NCI-H69 (cell line): Measurements from ENCODE around the gene GOLGA1.
"Not testable (repeated sequence)": the region's sequence is repeated elsewhere in the genome, so short reads cannot be mapped to it uniquely, and the experiment has no call there.

Source experiments
- DNase-seq: peaks from one replicate; lab custom pipeline; 2025; lab: John Stamatoyannopoulos, UW

GOLGA1 gene, protein sequence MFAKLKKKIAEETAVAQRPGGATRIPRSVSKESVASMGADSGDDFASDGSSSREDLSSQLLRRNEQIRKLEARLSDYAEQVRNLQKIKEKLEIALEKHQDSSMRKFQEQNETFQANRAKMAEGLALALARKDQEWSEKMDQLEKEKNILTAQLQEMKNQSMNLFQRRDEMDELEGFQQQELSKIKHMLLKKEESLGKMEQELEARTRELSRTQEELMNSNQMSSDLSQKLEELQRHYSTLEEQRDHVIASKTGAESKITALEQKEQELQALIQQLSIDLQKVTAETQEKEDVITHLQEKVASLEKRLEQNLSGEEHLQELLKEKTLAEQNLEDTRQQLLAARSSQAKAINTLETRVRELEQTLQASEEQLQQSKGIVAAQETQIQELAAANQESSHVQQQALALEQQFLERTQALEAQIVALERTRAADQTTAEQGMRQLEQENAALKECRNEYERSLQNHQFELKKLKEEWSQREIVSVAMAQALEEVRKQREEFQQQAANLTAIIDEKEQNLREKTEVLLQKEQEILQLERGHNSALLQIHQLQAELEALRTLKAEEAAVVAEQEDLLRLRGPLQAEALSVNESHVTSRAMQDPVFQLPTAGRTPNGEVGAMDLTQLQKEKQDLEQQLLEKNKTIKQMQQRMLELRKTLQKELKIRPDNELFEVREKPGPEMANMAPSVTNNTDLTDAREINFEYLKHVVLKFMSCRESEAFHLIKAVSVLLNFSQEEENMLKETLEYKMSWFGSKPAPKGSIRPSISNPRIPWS

DNA sequence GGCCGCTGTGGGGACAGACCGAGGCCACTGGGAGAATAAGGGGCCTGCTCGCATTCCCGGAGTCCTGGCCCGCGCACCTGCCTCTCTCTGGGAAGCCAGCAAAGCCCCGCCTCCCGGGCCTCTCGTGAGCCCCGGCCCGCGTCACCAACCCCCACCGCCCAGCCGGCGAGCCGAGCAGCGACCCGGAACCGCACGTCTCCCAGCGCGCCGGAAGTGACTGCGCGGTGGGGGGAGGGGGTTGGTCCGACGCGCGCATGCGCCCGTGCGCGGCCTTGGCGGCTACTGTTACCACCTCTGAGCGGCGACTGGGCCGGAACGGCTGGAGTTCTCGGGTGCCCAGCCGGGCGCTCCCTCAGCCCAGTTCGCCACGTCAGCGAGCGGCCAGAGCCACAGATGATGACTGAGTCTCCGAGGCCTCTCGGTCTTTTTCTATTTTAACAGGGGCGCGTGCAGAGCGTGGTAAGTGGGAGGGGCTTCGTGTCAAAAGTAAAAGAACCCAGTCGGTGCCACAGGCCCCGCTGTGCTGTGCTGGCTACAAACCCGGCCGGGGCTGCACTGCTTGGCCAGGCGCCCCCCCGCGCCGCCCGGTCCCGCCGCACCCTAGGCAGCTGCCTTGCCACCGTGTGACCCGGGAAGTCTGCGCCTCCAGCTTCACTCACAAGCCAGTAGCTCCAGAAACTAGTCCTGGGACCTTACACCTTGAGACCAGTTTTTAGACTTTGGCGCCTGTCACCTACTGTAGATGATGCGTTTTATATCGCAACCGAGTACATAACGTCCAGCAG lies at the start of gene GOLGA1:
Gene GOLGA1, minus strand, starts transcription at position 190 of the 785 bp plus-strand sequence. CDS start 2,372 bp downstream, outside the sequence.
- peak; percentile 99 for DNase-seq

GRCh38 chr9:124983698-124984097 lies 42.8 kb upstream of the GOLGA1 start:
- DNase-seq: no peak

GRCh38 chr9:124980431-124980830 lies 39.5 kb upstream of the GOLGA1 start:
- no peak for DNase-seq

DNA sequence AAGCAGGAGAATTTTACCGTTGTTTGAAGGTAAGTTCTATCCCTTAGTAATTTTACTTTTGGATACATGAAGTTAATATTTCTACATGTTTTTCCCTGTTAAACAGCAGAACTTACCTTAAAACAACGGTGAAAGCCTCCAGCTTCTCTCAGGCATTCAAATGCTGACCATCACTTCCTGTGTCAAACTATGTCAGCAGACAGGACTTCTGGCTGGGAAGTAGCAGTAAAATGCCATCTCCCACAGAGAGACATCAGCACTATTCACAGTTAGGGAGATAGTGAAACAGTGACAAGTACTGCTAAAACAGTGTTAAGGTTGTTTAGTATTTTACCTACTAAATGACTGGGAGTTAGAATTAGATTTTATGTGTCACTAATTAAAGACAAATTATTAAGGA lies 34.2 kb upstream of the GOLGA1 start:
- DNase-seq: no peak

GRCh38 chr9:124973807-124974206 lies 32.9 kb upstream of the GOLGA1 start:
- no peak for DNase-seq

- no peak for DNase-seq
Measured at GRCh38 chr9:124972241-124972770, 31.4 kb upstream of the GOLGA1 start.

GRCh38 chr9:124969401-124969800 lies 28.5 kb upstream of the GOLGA1 start:
- no peak for DNase-seq

DNA sequence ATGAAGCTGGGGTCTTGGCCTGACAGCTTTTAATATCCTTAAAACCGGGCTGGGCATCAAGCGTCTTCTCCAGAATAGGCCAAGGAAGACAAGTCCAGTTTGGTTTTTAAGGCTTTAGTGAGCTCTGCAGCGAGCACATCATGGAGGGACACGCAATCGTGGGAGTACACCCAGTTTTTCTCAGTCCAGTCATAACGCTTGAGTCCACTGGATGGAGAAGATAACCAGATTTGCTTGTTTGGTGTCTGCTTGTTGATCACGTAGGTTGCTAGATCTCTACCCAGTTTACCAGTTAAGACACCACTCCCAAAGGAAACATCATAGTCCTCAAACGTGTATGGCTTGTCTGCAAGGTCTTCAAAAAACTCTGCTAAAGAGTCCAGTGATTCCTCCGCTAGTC lies 27.4 kb upstream of the GOLGA1 start:
- no peak for DNase-seq

DNA sequence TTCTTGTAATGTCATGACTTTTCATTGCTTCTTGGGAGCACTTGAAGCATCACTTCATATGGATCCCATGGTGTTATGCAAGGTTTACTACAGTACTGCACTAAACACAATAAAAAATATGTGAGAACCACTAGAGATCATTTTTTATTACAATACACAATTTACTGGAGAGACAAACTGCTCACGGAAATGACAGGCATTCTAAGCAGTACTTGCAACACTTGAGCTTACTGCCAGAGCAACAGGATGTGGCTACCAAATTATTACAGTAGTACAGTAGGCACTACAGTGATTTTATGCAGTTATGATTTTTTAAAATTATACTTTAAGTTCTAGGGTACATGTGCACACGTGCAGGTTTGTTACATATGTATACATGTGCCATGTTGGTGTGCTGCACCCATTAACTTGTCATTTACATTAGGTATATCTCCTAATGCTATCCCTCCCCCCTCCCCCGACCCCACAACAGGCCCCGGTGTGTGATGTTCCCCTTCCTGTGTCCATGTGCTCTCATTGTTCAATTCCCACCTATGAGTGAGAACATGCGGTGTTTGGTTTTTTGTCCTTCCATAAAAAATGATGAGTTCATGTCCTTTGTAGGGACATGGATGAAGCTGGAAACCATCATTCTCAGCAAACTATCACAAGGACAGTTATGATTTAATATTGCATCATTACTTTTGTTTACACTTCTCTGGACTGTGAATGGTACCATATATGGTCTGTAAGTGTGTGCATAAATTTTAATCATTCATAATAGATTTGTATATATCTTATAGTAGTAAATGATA lies 25.1 kb upstream of the GOLGA1 start:
- not testable (repeated sequence) for DNase-seq

DNA sequence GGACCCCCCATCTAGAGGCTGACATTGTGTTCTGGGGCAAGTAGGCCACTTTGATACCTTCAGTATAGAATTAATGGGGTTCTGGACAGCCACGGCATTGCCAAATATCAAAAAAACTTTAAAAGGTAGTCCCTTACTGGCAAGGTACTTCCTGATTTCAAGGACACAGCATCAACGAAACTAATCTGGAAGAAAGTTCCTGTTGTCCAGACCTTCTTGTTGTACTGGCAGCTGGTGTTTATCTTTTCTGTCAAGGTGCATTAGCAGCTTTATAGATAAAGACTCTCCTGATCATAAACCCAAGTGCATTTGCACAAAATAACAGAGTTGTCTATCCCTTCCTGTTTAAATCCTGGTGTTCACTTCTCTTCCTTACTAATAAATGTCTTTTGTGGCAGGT lies 23.7 kb upstream of the GOLGA1 start:
- no peak for DNase-seq

DNA sequence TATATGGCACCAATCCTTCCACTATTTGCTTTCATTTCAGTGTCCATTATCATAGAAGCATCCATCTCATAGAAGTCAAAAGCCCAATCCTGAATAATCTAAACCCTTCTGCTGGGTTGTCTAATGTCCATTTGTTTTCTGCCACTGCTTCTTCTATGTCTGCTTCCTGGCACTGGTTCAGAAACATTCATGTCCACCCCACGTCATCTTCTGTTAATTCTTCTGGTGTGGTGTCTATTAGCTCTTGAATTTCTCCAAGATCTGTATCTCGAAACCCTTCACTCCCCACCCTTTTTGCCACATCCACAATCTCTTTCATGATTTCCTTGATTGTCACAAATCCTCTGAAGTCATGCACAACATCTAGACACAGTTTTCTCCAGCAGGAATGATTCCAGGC lies 23.2 kb upstream of the GOLGA1 start:
- no peak for DNase-seq

- no peak for DNase-seq
Measured at GRCh38 chr9:124960409-124960752, 19.5 kb upstream of the GOLGA1 start.

DNA sequence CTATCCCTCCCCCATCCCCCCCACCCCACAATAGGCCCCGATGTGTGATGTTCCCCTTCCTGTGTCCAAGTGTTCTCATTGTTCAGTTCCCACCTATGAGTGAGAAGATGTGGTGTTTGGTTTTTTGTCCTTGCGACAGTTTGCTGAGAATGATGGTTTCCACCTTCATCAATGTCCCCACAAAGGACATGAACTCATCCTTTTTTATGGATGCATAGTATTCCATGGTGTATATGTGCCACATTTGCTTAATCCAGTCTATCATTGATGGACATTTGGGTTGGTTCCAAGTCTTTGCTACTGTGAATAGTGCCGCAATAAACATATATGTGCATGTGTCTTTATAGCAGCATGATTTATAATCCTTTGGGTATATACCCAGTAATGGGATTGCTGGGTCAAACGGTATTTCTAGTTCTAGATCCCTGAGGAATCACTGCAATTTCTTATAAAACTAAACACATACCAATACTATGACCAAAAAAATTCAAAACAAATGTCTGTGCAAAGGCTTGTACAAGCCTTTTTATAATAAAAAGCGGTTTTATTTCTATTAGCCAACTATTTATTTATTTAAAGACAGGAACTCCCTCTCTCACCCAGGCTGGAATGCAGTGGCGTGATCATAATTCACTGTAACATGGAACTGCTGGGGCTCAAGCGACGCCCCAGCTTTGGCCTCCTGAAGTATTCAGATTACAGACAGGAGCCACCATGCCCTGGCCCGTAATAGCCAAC lies 19.0 kb upstream of the GOLGA1 start:
- not testable (repeated sequence) for DNase-seq

DNA sequence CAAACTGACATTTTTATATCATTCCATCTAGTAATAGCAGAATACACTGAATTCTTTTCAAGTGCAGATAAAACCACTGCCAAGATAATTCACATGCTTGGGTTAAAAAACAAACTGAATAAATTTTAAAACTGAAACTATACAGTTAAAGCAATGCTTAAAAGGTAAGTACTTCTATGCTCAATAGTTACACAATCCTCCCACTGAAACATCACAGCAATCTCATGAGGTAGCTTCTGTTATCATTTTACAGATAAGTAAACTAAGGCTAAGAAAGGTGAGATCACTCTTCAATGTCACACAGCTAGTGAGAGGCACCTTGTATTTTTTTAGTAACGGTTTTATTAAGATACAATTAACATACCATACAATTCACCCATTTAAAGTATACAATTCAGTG lies 13.4 kb upstream of the GOLGA1 start:
- no peak for DNase-seq

DNA sequence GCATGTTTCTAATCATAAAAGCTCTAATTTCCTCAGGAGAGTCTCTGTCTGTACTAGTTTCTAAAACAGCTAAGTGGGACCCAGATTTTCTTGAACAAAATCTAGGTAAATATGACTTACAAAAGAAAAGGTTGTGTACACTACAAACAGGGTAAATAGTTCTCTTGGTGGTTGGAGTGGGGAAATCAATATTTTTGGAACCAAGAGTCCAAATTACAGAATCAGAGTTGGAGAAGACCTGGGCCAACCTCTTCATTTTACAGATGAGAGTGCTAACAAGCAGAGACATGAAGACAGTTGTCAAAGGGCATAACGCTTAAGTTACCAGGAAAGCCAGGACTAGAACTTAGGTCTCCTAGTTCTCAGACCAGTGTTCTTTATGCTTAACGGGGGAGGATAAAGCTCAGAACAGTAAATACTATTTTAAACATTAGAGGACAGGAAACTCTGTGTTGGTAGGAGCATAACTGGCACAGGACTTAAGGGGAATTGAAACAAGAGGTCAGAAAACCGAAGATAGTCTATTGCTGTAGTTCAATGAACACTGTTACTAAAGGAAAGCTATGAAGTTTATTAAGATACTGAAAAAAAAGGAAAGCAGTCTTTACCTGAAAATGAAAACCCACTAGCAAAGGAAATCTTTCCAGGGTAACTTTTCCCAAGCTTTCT lies 9.3 kb upstream of the GOLGA1 start:
- no peak for DNase-seq

DNA sequence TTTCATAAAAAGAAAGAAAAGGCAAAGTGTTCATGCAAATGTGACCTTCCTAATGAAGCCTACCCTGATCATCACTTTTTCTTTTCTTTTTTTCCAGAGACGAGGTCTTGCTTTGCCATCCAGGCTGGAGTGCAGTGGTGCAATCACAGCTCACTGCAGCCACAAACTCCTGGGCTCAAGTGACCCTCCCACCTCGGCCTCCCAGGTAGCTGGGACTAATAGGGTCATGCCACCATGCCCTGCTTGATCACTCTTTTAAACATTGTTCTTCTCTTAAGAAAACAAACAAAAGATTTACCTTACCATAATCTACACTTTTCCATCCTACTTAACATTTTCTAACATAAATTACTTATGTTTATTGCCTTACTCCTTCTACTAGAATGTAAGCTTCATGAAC lies 8.5 kb upstream of the GOLGA1 start:
- no peak for DNase-seq

DNA sequence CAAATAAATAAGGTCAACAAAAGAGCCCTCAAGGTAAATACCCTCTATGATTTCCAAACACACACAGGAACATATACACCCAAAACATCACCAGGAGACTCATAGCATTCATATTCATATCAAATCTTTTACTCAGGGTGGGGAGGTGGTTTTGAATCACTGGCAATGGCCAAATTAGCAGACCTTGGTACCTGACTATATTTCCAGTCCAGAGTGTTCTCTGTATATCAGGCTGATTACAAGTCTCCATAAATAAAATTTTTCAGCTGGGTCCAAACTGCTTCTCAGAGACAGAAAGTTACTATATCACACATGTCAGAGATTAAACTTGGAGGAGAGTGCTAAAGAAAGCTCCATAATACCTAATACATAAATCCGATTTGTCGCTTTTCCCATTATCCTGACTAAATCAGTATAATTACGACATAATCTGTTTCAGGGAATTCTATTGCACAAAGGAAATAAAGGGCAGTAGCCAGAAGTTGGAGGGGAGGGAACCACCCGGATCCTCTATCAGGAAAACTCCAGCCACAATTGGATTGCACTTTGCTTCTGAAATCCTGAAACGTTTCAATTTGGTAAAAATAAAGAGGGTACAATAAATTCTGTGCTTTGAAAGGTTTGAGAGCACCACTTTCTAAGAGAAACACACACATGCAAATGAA lies 7.0 kb upstream of the GOLGA1 start:
- no peak for DNase-seq

DNA sequence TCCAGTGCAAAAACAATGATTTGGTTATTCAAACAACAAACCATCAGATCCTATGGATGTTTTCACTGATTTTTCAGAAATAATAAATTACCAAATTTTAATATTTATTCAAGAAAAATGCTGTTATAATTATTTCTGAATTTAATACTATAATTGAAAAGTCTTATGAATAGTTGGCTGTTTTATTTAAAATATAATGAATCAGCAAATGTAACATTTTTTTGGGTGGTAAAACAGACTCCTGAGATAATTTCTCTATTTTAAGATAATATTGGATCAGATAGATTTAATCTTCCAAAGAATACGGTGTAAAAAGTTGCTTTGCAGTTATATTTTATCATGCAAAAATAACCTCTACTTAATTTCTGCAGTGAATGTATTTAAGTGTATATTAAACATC lies 5.3 kb upstream of the GOLGA1 start:
- DNase-seq: no peak

GRCh38 chr9:124941679-124942561 lies 1.0 kb upstream of the GOLGA1 start:
- peak; percentile 77 for DNase-seq
